Panc1 (cell line): Measurements from ENCODE around the gene TBC1D2. TPM values are rescaled to one million over a fixed set of nuclear protein-coding genes. Genes with fewer than 3 reads are reported as not detected.

Experiments
- ATAC-seq: fragments of 200-7000 bp; cut with Tn5 transposase; 2 replicates; pipeline ENCODE4 v1.9.1; 2020; ENCODE audit warnings: mild to moderate bottlenecking, moderate library complexity
- BruUV-seq: library from RNA; stranded (reverse); fragments of 400-500 nt; replicated peaks from 2 replicates; lab custom pipeline; 2021; lab: Mats Ljungman, UMichigan
- CTCF ChIA-PET: fragments of 300-600 bp; sonication (Branson Sonifier 250); formaldehyde crosslinking; loops from one replicate; lab custom pipeline; 2022; ENCODE audit warnings: antibody characterized with exemption; lab: Charles Lee
- POLR2A ChIA-PET: fragments of 300-600 bp; sonication (Branson Sonifier 250); formaldehyde crosslinking; loops from one replicate; lab custom pipeline; 2022; ENCODE audit warnings: antibody characterized with exemption; lab: Charles Lee
- DNase-seq: peaks from one replicate; pipeline ENCODE4 v3.0.0-alpha.2; 2010; ENCODE audit warnings: low read depth, low spot score
- H3K27ac ChIP-seq: 2 replicates; pipeline ENCODE4 v1.5.1; 2011; ENCODE audit warnings: mild to moderate bottlenecking, low read length, inconsistent platforms
- H3K27me3 ChIP-seq: fragments of 200-500 bp; sonication (Bioruptor generic); 2 replicates; pipeline ENCODE4 v1.6.0; 2014; ENCODE audit warnings: low read length, inconsistent platforms; ENCODE audit not compliant: control insufficient read depth, insufficient read depth
- H3K36me3 ChIP-seq: fragments of 200-500 bp; sonication (Bioruptor generic); 2 replicates; pipeline ENCODE4 v1.5.1; 2014; ENCODE audit warnings: inconsistent platforms, mild to moderate bottlenecking, low read length, moderate library complexity; ENCODE audit not compliant: control insufficient read depth, insufficient read depth
- H3K4me1 ChIP-seq: 2 replicates; pipeline ENCODE4 v1.5.1; 2011; ENCODE audit warnings: inconsistent platforms, mild to moderate bottlenecking, low read length, moderate library complexity; ENCODE audit not compliant: control insufficient read depth, insufficient read depth
- H3K4me3 ChIP-seq, 2 experiments: 2 replicates each; pipeline ENCODE4 v1.5.1; 2011 to 2012; ENCODE audit warnings: low read depth in 2 of 2, low read length in 2 of 2, mild to moderate bottlenecking in 2 of 2, inconsistent platforms in 1 of 2, moderate library complexity in 1 of 2
- H3K9me3 ChIP-seq: fragments of 200-500 bp; sonication (Bioruptor generic); 2 replicates; pipeline ENCODE4 v1.5.1; 2014; ENCODE audit warnings: low read depth, mild to moderate bottlenecking, inconsistent platforms, low read length, moderate library complexity; ENCODE audit not compliant: control insufficient read depth, insufficient read depth
- POLR2AphosphoS5 ChIP-seq: IDR thresholded peaks from 2 replicates; pipeline ENCODE4 v1.6.1; 2012; ENCODE audit warnings: mild to moderate bottlenecking, low read depth, low read length, moderate library complexity
- SIN3A ChIP-seq: IDR thresholded peaks from 2 replicates; pipeline ENCODE4 v1.6.1; 2012; ENCODE audit warnings: low read depth, mild to moderate bottlenecking, low read length, moderate library complexity, borderline replicate concordance; ENCODE audit not compliant: insufficient read depth
- TCF7L2 ChIP-seq: IDR thresholded peaks from 2 replicates; pipeline ENCODE4 v1.6.1; 2011; ENCODE audit warnings: mild to moderate bottlenecking, low read depth, low read length, inconsistent platforms
- in situ Hi-C: cut with HindIII; loops from 2 replicates; pipeline ENCODE4 v1.10.0; 2016; ENCODE audit warnings: low sequenced_read_pairs, low pct_unique_long_range_greater_than_20kb
- intact Hi-C: fragments of 100-400 bp; cut with micrococcal nuclease; formaldehyde crosslinking; loops from one replicate; pipeline ENCODE4 v1.10.0; 2022; ENCODE audit not compliant: unreplicated experiment
- total RNA-seq: library from RNA; stranded (reverse); gene quantifications from one replicate; pipeline ENCODE4 v1.2.1, GENCODE V29; 2021; ENCODE audit not compliant: unreplicated experiment
- TF ChIP-seq, protein P1 (sequence below): fragments of 450-650 bp; IDR thresholded peaks from 2 replicates; pipeline ENCODE4 v1.5.1; 2017; ENCODE audit warnings: mild to moderate bottlenecking
- TF ChIP-seq, protein P2 (sequence below), 2 experiments: IDR thresholded peaks; 2 replicates each; pipeline ENCODE4 v1.6.1; 2011 to 2012; ENCODE audit warnings: low read depth in 2 of 2, control low read depth in 1 of 2, low read length in 1 of 2, mild to moderate bottlenecking in 1 of 2, moderate library complexity in 1 of 2; ENCODE audit not compliant: insufficient read depth in 1 of 2

Gene TBC1D2
- total RNA-seq, 1 experiment from 2014 or later: 2.4 TPM

DNA sequence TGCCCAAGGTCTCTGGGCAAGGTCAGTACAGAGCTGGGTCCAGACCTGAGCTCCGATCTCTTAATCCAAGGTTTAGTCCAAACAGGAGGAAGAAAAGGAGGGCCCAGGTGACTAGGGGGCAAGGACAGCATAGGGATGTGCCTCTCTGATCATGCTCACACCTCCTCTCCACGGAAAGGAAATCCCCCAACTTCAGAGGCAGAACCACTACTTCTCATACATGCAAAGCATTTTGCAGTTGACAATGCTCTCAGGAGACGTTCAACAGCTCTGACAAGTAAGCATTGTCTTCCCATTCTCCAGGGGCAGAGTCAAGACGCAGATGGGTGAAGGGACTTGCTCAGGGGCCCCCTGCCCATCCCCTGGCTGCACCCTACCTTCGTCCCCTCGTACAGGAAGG is 54.3 kb downstream of the TBC1D2 start:
- Histone ChIP-seq H3K4me3 (no peak overlapping the region), H3K27me3 (no peaks in the 10 kb centered on the region), H3K9me3 (no peaks in the 10 kb centered on the region), H3K27ac (no peak overlapping the region), H3K36me3 (no peaks in the 10 kb centered on the region), H3K4me1 (no peaks in the 10 kb centered on the region)
- TF ChIP-seq SIN3A: no peak
- TF ChIP-seq, protein P1, sequence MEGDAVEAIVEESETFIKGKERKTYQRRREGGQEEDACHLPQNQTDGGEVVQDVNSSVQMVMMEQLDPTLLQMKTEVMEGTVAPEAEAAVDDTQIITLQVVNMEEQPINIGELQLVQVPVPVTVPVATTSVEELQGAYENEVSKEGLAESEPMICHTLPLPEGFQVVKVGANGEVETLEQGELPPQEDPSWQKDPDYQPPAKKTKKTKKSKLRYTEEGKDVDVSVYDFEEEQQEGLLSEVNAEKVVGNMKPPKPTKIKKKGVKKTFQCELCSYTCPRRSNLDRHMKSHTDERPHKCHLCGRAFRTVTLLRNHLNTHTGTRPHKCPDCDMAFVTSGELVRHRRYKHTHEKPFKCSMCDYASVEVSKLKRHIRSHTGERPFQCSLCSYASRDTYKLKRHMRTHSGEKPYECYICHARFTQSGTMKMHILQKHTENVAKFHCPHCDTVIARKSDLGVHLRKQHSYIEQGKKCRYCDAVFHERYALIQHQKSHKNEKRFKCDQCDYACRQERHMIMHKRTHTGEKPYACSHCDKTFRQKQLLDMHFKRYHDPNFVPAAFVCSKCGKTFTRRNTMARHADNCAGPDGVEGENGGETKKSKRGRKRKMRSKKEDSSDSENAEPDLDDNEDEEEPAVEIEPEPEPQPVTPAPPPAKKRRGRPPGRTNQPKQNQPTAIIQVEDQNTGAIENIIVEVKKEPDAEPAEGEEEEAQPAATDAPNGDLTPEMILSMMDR: no peak
- no peak for TF ChIP-seq TCF7L2
- no peak for DNase-seq
- intact Hi-C loops (no loop called here), in situ Hi-C loops (no loop called here)
- ChIA-PET CTCF (no interaction called here), POLR2A (no interaction called here)
- ATAC-seq: no peak
- no TSS peak for BruUV-seq

DNA sequence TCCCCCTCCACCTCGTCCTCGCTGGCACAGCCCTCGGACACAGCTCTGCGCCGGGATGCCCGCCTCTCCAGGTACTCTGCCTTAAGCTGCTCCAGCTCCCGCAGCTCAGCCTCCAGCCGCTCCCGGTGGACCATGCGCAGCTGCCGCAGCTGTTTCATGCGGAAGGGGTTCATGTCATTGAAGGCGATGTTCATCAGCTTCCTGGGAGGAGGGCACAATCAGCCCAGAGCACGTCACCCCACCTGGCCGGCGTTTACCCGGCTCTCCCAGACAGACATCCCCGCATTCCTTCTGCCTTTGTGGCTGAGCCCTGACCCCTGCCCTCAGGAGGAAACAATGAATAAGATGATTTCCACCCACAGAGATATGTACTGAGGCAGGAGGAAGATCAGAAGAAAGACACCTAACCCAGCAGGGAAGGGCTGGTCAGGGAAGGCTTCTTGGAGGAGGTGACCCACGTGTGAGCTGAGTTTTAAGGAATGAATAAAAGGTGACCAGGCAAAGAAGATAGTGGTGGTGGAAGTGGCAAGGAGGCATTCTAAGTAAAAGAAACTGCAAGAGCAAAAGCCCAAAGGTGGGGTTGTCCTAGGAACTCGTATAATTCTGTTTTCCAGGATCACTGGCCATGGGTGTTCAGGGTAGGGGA is 55.9 kb downstream of the TBC1D2 start:
- no peak overlapping the region for H3K27ac ChIP-seq
- BruUV-seq: no TSS peak
- CTCF ChIA-PET: no interaction called here
- no peaks in the 10 kb centered on the region for H3K4me1 ChIP-seq
- H3K9me3 ChIP-seq: no peaks in the 10 kb centered on the region
- no peaks in the 10 kb centered on the region for H3K27me3 ChIP-seq
- TF ChIP-seq, protein P2, sequence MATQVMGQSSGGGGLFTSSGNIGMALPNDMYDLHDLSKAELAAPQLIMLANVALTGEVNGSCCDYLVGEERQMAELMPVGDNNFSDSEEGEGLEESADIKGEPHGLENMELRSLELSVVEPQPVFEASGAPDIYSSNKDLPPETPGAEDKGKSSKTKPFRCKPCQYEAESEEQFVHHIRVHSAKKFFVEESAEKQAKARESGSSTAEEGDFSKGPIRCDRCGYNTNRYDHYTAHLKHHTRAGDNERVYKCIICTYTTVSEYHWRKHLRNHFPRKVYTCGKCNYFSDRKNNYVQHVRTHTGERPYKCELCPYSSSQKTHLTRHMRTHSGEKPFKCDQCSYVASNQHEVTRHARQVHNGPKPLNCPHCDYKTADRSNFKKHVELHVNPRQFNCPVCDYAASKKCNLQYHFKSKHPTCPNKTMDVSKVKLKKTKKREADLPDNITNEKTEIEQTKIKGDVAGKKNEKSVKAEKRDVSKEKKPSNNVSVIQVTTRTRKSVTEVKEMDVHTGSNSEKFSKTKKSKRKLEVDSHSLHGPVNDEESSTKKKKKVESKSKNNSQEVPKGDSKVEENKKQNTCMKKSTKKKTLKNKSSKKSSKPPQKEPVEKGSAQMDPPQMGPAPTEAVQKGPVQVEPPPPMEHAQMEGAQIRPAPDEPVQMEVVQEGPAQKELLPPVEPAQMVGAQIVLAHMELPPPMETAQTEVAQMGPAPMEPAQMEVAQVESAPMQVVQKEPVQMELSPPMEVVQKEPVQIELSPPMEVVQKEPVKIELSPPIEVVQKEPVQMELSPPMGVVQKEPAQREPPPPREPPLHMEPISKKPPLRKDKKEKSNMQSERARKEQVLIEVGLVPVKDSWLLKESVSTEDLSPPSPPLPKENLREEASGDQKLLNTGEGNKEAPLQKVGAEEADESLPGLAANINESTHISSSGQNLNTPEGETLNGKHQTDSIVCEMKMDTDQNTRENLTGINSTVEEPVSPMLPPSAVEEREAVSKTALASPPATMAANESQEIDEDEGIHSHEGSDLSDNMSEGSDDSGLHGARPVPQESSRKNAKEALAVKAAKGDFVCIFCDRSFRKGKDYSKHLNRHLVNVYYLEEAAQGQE (IDR thresholded peaks at IDR 0.05; ENCODE audit: insufficient read depth in 1 of 2, low read depth in 2 of 2, low read length in 1 of 2): no peak
- TF ChIP-seq SIN3A (no peak), POLR2AphosphoS5 (no peak), TCF7L2 (no peak)
- TF ChIP-seq, protein P1: no peak
- intact Hi-C loops: loop anchor here (10.0 kb wide), 1 partner anchor 85 kb away; the partner anchor contains the start of gene TRIM14
- H3K4me3 ChIP-seq: no peak overlapping the region
- no peaks in the 10 kb centered on the region for H3K36me3 ChIP-seq
- POLR2A ChIA-PET: no interaction called here
- DNase-seq: no peak
- in situ Hi-C loops: no loop called here
- no peak for ATAC-seq
